RWPE1 (cell line): ENCODE data around the gene XRCC4.
"Not testable (repeated sequence)": the region's sequence is repeated elsewhere in the genome, so short reads cannot be mapped to it uniquely, and the experiment has no call there.

Experiments used
- CTCF ChIA-PET: fragments of 350-600 bp; sonication (Branson Sonifier 250); formaldehyde crosslinking; extraction: SDS; loops from one replicate; lab custom pipeline; 2021; lab: Yijun Ruan, JAX
- POLR2A ChIA-PET: fragments of 400-600 bp; formaldehyde crosslinking; extraction: SDS; loops from one replicate; lab custom pipeline; 2020; ENCODE audit warnings: antibody characterized with exemption; ENCODE audit not compliant: low non-redundant PET; lab: Yijun Ruan, JAX
- DNase-seq: peaks from one replicate; pipeline ENCODE4 v3.0.0; 2012; ENCODE audit warnings: low spot score
- H3K27ac ChIP-seq: fragments of 450-650 bp; 2 replicates; pipeline ENCODE4 v1.5.1; 2017
- CTCF ChIP-seq: fragments of 450-650 bp; conservative IDR thresholded peaks from 2 replicates; pipeline ENCODE4 v1.5.1; 2017; ENCODE audit warnings: low read depth, mild to moderate bottlenecking

Gene XRCC4

GRCh38 chr5:83348281-83348780, 271.0 kb downstream of the XRCC4 start:
- CTCF ChIA-PET, result no interaction called here
- no peak for TF ChIP-seq CTCF
- POLR2A ChIA-PET, result no interaction called here
- DNase-seq, result no peak
- H3K27ac ChIP-seq, result no peak overlapping the region

GRCh38 chr5:83353231-83353630, 275.9 kb downstream of the XRCC4 start:
- H3K27ac ChIP-seq, result no peak overlapping the region
- TF ChIP-seq CTCF, result no peak
- DNase-seq, result no peak
- POLR2A ChIA-PET, result no interaction called here
- CTCF ChIA-PET, result no interaction called here

- no peak overlapping the region for H3K27ac ChIP-seq
- no peak for DNase-seq
- TF ChIP-seq CTCF, result no peak
- ChIA-PET POLR2A (no interaction called here), CTCF (no interaction called here)
Observed at GRCh38 chr5:83353774-83354173, 276.4 kb downstream of the XRCC4 start.

- ChIA-PET CTCF (no interaction called here), POLR2A (no interaction called here)
- no peak for TF ChIP-seq CTCF
- no peak for DNase-seq
- H3K27ac ChIP-seq, result no peak overlapping the region
Observed at GRCh38 chr5:83354958-83355357, 277.6 kb downstream of the XRCC4 start.

GRCh38 chr5:83355482-83356014, 278.2 kb downstream of the XRCC4 start:
- H3K27ac ChIP-seq, DNase-seq, POLR2A ChIA-PET, CTCF ChIA-PET: not testable (repeated sequence)

- POLR2A ChIA-PET, result no interaction called here
- no peak for DNase-seq
- CTCF ChIA-PET, result no interaction called here
- no peak for TF ChIP-seq CTCF
- no peak overlapping the region for H3K27ac ChIP-seq
Observed at GRCh38 chr5:83357621-83358231, 280.4 kb downstream of the XRCC4 start.

- no peak for TF ChIP-seq CTCF
- ChIA-PET CTCF (interaction anchor here (0.6 kb wide), 2 partner anchors 291 to 1012 kb away, joined by 3 read pairs; no protein-coding TSS in a partner anchor), POLR2A (no interaction called here)
- DNase-seq, result no peak
- H3K27ac ChIP-seq, result no peak overlapping the region
Observed at GRCh38 chr5:83360573-83360972, 283.2 kb downstream of the XRCC4 start.
